NCI-H524 (cell line): ENCODE measurements around the gene OR52H1.
"Not testable (repeated sequence)": the region's sequence is repeated elsewhere in the genome, so short reads cannot be mapped to it uniquely, and the experiment has no call there.

Source experiments
- DNase-seq, 2 experiments: peaks; one replicate each; lab custom pipeline; 2025; lab: John Stamatoyannopoulos, UW

Gene OR52H1

DNA sequence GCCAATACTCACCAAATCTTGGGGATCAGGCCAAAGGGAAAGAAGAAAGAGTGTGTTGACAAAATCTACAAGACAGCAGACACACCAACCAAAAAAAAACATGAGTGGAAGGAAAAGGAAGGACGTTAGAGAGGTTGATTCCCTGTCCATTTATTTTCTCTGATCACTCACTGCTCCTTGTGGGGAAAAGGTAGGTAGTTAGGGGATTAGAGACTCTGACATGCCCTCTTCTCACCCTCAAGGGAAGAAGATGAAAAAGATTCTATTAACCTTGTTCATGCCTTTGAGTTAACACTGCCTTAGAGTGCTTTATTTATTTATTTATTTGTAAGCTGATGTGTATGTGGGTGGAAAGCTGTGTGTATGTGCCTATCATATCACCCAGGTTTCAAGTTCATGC lies at the start of gene OR52H1:
Gene OR52H1, minus strand, starts transcription at position 101 of the 400 bp plus-strand sequence. CDS start 3,035 bp downstream, outside the sequence.
- DNase-seq: no peak

DNA sequence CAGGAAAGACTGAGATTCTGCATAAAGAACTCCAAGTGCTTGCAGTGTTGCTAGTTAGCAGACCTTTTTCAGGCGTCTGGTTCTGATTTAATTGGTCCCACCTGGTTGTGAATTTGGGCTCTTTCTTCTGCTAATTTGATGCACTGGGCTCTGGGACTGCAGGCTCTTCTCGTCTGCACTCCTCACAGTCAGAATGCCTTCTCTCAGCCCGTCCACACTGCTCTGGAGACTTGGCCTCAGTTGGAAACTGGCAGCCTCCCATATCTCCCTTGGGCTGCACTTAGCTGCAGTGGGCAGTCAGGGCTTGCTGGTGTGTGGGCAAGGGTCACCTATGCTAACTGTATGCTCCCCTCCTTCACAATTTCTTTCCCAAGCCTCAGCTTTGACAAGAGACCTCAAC lies 49.6 kb upstream of the OR52H1 start:
- DNase-seq: no peak

DNA sequence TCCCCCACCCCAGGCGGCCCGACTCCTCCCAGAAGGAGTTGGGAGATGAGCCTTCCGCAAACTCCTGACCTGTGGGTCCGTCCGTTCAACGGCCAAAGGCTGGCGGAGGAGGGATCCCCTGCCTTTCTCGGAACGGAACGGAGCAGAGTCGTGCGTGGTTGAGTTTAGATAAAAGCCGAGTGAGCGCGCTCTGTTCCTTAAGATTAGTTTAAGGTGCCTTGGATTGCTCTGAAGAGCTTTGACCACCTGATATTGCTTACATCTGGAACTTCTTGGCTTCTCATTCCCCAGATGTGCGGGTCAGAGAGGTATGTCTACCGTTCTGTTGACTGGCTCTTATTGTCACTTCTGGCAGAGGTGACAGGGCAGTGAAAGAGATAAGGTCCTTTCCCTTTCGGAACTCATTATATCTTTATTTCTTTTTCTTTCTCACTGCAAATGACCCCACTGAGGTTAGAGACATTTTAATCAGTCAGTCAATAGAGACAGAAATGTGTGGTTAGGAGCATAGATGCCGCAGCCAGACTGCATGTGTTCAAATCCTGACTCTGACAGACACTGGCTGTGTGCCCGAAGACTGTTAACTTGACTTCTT lies 48.4 kb upstream of the OR52H1 start, which contains the start of gene TRIM6:
Gene TRIM6, plus strand, starts transcription at position 31 of the 595 bp plus-strand sequence. Its CDS starts 261 bp downstream, at position 292.
- no peak for DNase-seq

DNA sequence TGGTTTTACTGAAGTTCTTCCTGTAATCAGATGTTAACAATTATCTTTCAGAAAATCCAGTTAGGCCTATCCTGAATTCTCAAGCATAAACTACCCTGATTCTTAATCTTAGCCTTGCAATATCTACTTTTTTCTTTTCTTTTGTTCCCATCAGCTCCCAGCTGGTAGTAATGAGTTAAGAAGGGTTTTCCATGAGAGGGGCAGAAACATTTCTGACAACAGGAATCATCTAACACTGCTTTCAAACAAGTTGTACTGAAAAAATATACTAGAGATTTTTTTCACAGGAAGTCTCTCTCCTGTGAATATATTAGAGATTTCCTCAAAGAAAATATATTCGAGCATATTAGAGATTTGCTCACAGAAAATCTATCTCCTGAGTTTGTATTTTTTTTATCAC lies 44.8 kb upstream of the OR52H1 start:
- no peak for DNase-seq

DNA sequence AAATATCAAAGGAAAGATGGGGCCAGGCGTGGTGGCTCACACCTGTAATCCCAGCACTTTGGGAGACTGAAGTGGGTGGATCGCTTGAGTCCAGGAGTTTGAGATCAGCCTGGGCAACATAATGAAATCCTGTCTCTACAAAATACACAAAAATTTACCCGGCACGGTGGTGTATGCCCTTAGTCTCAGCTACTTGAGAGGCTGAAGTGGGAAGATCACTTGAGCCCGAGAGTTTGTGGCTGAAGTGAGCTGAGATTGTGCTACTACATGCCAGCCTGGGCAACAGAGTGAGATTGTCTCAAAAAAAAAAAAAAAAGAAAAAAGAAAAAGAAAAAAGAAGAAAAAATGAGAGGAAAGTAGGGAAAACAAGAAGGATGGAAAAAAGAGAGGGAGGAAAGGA lies 44.3 kb upstream of the OR52H1 start:
- no peak for DNase-seq

DNA sequence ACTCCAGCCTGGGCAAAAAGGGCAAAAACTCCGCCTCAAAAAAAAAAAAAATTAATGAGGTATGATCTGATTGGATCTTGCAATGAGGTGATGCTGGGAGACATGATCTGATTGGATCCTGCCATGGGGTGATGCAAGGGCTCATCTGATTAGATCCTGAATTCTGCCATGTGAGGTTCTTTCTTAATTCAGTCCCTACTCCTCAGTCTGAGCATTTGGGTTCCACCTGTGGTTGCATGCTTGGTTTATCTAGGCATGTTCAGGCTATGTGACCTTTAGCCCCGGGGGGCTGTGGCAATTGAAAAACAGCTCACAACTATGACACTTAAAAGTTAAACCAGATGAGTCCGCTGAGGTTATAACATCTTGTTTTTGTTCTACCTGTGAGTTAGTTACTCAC lies 43.3 kb upstream of the OR52H1 start:
- no peak for DNase-seq

DNA sequence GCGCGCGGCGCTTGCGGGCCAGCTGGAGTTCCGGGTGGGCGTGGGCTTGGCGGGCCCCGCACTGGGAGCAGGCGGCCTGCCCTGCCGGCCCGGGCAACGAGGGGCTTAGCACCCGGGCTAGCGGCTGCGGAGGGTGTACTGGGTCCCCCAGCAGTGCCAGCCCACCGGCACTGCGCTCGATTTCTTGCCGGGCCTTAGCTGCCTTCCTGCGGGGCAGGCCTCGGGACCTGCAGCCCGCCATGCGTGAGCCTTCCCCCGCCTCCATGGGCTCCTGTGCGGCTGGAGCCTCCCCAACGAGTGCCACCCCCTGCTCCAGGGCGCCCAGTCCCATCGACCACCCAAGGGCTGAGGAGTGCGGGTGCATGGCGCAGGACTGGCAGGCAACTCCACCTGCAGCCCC lies 41.6 kb upstream of the OR52H1 start:
- DNase-seq: not testable (repeated sequence)

DNA sequence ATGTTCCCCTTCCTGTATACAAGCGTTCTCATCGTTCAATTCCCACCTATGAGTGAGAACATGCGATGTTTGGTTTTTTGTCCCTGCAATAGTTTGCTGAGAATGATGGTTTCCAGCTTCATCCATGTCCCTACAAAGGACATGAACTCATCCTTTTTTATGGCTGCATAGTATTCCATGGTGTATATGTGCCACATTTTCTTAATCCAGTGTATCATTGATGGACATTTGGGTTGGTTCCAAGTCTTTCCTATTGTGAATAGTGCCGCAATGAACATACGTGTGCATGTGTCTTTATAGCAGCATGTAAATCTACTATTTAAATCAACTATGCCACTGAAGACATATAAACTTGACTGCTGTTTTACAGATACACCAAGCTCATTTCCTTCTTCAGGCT lies 36.1 kb upstream of the OR52H1 start:
- DNase-seq: not testable (repeated sequence)

DNA sequence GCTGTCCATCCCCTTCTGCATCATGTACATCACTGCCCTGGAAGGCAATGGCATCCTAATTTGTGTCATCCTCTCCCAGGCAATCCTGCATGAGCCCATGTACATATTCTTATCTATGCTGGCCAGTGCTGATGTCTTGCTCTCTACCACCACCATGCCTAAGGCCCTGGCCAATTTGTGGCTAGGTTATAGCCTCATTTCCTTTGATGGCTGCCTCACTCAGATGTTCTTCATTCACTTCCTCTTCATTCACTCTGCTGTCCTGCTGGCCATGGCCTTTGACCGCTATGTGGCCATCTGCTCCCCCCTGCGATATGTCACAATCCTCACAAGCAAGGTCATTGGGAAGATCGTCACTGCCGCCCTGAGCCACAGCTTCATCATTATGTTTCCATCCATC lies 32.7 kb upstream of the OR52H1 start:
- no peak for DNase-seq

DNA sequence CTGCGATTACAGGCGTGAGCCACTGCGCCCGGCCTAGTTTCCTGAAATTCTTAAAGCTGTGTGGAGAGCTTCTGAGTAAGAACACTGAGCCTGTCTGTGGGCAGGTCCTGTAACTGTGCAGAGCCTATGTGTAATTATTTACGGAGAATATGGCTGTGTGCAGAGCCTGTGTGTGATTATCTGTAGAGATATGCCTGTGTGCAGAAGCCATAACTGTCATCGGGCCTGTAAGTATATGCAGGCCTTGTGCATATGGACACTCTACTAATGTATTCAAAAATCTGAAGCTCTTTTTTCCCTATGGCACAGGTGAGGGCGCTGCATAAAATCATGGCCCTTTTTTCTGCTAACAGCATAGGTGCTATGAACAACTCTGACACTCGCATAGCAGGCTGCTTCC lies 32.2 kb upstream of the OR52H1 start, which contains the start of gene OR52B6:
Gene OR52B6, plus strand, starts transcription at position 301 of the 400 bp plus-strand sequence. Its CDS starts 0 bp downstream, at position 301.
- DNase-seq: no peak

DNA sequence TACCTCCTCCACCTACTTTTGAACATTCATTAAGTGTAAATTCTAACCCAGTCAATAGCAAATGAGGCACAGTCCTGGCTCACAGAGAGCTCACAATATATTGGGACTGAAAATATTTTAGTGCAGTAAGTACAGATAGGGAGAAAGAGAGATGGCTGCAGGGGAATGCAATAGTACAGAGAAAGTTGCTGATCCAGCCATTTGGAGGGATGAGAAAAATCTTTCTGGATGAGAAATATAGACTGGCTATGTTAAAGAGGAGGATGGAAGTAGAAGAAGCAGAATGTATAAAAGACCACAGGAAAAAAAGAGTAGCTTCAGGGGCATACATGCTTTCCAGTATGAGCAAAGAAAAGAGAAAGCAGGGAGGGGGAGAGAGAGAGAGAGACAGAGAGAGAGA lies 28.8 kb upstream of the OR52H1 start:
- DNase-seq: no peak

DNA sequence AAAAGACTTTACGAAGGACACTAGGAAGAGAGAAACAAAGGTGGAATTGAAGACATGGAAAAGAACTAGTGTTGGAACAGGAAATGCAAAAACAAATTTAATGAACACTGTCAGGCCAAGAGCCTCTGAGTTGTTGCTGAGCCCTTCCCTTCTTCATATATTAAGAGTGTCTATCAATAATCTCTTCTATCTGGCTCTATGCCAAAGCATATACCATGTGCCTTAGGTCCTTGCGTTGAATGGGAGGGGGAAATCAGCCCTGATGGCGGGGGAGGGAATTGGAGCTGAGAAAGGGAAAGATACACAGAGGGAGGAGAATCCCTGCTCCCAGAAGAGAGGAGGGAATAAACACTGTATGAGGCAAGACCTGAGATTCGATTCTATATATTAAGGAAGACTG lies 26.8 kb upstream of the OR52H1 start:
- no peak for DNase-seq

DNA sequence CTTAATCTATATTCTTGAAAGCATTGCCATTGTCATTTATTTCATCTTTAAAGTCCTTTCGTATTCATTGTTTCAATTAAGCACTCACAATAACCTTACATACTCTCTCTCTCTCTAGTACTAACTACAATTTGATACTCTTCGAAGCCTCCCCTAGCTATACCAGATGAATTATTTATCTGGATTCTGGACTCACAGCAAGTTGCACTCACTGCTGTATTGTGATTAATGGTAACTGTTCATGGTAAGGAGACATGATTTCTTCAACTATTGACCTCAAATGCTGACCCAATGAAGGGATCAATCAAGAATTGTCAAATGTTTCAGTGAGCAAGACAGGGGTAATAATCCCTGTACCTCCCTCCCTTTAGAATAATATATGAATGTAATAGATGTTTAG lies 26.3 kb upstream of the OR52H1 start:
- DNase-seq: no peak

DNA sequence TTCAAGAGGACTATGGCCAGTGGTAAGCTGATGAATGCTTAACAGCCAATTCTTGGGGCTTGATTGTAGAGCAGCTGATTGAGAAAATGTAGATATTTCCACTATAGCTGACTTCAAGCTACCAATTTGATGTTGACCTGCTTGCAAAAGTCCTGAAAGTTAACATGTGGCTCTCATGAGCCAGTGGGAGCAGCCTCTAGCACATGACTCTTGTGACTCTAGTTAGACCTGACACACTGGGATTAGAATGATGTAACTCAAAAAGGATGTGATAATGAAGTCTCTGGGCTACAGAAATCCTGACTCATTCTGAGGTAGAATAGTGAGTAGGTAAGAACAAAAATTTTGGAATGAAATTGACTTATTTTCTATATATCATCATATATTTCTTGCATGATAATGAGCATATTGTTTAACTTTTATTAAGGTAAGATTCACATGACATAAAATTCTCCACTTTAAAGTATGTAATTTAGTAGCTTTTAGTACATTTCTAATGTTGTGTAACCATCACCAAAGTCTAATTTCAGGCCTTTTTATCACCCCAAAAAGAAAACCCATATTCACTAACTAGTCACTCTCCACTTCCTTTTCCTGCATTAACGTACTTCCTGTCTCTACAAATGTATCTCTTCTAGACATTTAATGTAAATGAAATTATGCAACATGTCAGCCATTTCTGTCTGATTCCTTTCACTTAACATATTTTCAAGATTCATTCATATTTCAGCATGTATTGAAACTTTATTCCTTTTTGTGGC lies 16.1 kb upstream of the OR52H1 start:
- no peak for DNase-seq

DNA sequence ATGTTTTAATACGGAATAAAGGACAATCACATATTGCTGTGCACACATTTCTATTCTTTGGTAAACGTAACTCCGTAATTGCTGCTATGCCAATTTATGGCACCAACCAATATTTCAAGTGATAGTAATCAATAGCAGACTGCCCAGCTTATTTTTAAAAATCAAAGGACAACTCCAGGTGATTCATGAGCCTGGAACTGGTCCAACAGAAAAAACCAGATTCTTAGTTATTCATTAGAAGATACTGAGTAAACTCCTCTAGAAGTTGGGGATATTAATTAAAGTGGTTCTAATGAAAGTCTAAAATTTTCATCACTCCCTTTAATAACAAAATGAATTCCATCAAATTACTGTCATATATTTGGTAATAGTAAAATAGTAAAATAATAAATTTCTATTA lies 9.4 kb upstream of the OR52H1 start:
- DNase-seq: no peak

DNA sequence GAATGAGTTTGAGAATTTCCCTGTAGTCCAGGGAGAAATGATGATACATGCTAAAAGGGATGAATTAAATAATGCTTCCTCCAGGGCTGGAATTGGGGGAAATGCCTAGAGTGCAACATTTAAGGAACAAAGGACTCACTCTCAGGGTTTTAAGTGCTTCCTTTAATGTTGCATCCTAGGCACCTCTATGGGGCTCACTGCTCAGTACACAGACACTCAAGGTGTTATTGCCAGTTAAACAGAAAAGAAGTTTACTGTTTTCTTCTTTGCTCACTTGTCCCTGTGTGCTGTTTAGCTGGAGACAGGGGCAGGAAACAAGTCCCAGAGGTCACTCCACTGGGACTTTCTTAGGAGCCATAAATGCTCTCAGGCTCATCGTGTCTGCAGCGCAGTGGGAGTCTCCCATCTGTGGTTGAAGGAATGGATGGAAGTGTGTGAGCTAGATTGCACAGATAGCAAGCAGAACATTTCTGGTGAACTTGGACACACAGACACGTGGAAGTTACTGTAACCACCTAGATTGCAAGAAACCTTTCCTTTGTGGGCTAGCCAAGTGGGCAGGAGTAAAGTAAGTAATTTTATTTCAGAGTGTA lies 8.4 kb upstream of the OR52H1 start:
- no peak for DNase-seq

DNA sequence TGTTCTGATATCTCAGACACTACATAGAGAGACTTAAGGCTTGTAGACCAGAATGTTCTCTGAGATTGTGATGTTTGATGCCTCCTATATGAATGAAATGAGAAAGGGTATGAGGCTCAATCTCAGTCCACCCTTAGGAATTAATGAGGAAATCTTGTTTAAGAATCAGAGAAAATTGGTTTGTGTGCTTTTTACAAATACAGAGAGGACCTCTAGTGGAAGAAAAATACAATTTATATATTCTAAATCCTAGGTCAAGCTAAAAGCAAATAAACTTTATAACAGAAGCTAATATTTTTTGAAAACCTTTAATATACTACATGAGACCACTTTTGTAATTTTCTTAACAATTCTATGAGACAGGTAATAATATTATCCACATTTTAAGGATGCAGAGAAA lies 5.0 kb upstream of the OR52H1 start:
- no peak for DNase-seq

DNA sequence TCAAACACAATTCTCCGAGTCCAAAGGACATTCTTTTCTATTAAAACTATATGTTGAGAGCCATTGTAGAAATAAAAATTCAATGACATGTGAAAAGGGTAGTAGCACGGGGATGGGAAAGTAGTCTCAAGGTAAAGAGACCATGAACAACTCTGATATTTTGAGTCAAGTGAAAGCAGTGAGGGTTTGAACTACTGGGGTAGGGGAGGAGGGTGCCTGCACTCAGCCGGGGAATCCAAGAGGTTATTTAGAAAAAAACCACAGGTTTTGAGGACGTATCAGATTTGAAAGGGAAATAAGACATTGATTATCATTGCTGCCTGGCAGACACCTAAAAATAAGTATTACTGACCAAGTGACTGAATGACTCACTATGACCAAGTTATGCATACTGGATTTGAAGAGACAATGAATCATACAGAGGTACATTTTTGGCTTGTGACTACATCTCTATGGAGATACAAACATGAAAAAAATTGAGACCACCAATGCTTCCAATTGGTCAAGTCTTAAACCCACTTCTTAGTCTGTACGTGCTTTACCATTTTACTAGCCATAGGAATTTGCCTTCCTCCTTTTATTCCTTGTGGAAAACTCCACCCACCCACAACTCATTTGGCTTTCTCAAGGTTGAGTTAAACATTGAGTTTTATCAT lies 2.2 kb upstream of the OR52H1 start:
- no peak for DNase-seq

DNA sequence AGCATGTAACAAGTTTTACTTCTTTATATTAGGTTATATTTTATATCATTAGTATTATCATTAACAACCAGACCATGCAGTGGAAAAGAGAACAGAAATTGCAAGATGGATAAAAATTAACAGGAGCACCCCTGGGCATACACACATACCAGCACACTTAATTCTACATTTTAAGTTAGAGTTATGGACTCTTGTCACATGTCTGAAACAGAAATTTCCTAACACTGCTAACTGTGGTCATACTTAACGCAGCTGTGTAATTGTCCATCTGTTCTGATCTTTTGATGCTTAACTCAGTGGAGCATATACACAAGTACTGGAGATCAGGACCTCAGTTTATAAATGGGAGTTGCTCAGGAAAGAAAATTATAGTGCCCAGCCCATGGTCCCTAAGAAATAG lies 358 bp downstream of the OR52H1 start:
- no peak for DNase-seq

DNA sequence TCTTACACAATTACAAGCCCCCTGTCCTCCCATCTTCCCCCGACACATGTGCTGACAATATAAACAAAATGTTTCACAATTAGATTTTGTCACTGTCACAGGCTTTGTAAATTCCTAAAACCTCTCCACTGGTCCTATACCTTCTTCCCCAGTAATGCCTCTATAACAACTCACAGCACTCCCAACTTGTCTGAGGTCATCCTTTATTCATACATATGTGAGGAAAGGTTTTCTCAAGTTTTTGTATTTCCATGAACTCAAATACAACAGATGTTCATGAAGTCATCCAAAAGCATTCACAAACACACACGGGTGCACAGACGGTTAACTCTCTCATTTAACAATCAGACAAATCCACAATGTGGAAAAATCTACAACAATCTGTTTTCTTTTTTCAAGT lies 1.9 kb downstream of the OR52H1 start:
- DNase-seq: no peak

DNA sequence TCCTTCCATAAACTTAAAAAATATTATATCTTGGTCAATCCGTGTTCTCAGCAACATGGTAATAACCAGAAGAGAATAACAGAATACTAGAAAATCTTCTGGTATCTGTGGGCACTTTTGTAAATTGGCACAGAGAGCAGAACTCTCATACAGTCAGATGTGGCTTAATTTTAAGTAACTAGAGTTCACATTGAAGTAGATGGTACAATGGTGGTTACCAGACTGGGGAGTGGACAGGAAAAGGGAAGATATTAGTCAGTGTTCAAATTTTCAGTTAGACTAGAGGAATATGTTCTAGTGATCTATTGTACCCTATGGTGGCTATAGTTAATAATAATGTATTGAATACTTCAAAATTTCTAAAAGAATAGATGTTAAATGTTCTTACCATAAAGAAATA lies 6.9 kb downstream of the OR52H1 start:
- DNase-seq: no peak

DNA sequence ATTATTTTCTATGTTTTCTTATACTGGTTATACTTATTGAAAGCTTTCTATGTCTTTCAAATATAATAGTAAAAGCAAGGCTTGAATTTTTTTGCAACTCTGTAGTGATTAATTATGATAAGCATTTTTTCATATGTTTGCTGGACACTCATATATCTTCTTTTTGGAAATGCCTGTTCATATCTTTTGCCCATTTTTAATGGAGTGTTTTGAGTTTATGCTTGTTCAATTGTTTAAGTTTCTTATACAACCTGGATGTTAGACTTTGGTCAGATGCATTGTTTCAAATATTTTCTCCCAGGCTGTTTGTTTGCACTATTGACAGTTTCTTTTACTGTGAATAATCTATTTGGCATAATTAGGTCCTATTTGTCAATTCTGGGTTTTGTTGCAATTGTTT lies 11.9 kb downstream of the OR52H1 start:
- DNase-seq: no peak

DNA sequence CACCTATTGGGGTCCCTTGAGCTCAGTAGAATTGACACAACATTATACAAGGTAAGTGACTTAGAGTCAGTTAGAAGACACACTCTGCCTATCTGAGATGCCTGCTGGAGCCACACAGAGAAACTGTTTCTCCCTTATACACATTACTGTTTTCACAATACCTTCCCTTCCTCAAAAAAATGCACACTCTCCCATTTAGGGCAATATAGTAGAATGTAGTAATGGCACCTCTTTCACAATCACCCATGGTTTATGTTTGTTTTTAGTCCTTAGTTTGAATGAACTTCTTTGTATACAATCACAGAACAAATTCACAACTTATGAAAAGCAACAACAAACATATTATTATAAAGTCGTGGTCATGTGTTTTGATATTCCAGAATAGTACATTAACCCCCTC lies 14.3 kb downstream of the OR52H1 start:
- no peak for DNase-seq
